ENCODE measurements around the gene CORO2B.
"Not testable (repeated sequence)": the region's sequence is repeated elsewhere in the genome, so short reads cannot be mapped to it uniquely, and the experiment has no call there.

The CORO2B gene

GRCh38 chr15:68679961-68680371 lies 101.2 kb downstream of the CORO2B start:
- DNase-seq: no peak

DNA sequence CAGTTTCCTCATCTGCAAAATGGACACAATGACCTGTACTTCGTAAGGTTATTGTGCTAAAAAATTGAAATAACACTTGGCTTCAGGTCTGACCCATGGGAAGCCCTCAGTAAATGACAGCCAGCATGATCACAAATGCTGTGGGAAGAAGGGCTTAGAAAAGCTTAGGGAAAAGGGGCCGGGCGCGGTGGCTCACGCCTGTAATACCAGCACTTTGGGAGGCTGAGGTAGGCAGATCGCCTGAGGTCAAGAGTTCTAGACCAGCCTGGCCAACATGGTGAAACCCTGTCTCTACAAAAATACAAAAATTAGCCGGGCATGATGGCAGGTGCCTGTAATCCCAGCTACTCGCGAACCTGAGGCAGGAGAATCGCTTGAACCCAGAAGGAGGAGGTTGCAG lies 102.0 kb downstream of the CORO2B start:
- not testable (repeated sequence) for DNase-seq

GRCh38 chr15:68681836-68682235 lies 103.0 kb downstream of the CORO2B start:
- no peak for DNase-seq

DNA sequence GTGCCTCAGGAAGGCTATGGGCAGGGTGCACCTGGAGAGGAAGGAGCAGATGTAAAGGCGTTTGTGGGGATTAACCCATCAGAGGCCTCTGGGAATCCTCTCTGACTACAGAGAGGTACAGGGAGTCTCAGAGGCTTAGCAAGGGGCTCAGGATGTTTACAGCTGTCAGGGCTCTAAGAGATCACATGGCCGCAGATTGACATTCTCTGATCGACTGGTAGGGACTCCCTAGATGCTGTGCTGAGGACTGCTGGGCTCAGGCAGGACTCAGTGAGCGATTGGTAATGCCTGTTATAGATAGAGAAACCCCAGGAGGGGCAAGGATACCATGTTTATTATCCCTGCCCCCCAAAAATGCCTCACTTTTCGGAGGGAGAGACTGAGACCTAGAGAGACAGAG lies 103.5 kb downstream of the CORO2B start:
- no peak for DNase-seq

DNA sequence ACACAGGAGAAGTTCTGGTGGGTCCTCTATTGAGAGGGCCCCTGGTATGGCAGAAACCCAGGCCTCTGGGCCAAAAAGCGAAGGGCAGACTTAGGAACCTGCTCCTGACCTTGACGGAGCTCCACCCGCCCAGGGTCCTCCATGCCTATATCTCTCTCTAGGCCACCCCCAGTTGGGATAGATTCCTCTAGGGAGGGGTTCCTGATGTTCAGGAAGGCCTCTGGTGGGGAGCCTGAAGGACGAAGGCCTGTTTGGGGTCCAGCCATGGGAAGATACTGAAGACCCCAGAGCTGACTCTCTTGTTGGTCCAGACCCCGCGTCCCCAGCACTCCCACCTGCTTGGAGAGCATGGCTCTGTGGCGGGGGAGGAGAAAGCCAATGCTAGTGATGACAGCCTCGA lies 104.2 kb downstream of the CORO2B start:
- no peak for DNase-seq

GRCh38 chr15:68683551-68683950 lies 104.8 kb downstream of the CORO2B start:
- DNase-seq: no peak

DNA sequence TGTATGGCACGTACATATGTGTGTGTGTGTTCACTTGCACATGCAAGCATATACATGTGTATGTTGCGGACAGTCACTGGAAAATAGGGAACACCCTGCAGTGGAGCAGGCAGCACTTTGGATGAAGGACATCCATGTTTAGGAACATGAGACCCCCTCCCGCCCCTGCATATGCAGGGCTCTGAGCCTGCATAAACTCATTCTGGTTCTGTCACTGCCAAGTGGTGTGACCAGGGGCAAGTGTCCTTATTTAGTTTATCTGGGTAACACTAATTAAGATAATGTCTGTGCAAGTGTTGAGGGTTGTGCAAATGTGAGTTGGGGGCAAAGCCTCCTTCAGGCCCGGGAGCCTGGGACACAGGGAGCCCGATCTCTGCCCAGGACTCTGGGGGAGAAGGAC lies 105.7 kb downstream of the CORO2B start:
- no peak for DNase-seq

GRCh38 chr15:68687136-68687735 lies 108.4 kb downstream of the CORO2B start:
- DNase-seq: no peak

- DNase-seq: no peak
Measured at GRCh38 chr15:68691705-68692104, 112.9 kb downstream of the CORO2B start.

GRCh38 chr15:68693071-68693470 lies 114.3 kb downstream of the CORO2B start:
- DNase-seq: no peak

GRCh38 chr15:68694111-68694510 lies 115.3 kb downstream of the CORO2B start:
- DNase-seq: no peak

GRCh38 chr15:68695061-68695595 lies 116.3 kb downstream of the CORO2B start:
- no peak for DNase-seq

- no peak for DNase-seq
Measured at GRCh38 chr15:68696414-68697363, 117.9 kb downstream of the CORO2B start.

GRCh38 chr15:68697711-68698690 lies 119.2 kb downstream of the CORO2B start:
- DNase-seq: no peak

DNA sequence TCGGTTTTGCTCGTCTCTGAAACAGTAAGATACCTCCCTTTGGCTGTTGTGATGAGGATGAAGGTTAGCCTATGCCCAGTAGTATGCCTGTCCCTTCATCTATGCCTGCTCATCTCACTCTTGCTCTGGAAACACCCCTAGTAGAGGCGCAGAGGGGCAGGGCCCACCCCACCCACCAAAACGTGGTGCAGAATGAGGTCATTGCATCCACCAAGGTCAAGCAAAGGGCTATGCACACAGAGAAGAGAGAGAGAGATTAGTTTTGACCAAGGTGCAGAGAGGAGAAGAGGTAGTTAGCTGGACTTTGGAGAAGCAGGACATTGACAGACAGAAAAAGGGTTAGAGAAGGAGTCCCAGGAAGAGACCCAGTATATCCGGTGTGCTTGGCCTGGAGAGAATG lies 119.9 kb downstream of the CORO2B start:
- no peak for DNase-seq

DNA sequence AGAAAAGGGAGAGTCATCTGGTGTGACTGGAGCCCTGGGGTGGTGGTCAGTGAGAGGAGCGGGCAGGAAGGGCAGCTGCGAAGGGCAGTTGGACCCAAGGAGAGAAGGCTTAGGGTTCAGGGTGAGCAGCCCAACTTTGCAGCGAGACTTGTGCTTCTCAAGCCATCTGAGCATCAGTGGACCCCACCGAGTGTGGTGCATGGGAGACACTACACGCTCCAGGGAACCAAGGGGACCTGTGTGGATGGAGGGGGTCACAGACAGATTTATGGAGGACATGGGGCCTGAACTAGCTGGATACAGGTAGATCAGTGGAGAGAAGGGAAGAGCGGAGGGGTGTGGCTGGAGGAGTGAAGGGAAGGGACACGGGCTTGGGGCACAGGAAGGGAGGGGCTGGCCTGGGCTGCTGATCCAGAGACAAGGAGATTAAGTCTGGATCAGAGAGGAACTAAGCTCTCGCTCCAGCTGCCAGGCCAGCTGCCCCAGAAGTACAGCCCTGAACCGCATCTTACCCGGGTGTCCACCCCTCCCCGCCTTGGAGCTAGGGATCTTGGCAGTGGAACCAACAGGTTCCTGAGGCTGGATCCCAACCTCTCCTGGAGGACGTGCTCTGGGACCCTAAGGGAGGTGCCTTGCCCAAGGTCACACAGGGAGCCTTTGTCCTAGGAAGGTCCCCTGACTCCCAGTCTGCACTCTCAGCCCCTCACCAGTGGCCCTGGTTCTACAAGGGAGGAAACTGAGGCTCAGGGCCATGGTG lies 120.5 kb downstream of the CORO2B start:
- DNase-seq: no peak

DNA sequence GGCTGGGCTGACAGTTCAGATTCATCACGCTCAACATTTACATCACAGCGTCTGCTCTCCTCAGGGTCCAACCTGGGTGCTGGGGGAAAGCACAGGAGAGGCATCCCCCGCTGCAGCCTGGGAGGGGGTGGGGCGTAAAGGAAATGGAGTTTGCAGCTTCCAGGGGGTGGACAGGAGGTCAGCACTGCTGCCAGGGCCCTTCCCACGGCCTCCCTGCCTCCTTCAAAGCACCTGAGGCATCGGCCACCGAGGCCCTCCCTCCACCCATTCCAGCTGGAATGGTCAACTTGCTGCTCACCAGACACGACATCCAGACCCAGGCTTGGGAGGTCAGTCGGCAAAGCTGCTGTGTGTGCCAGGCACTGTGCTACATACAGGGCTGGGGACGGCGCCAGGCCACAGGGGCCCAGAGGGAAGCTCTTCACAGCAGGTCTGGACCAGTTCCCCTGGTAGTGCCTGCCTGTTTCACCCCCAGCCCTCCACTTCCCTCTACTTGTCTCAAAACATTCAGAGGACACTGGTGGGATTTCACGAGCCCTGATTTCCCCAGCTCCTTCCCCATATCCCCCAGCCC lies 121.2 kb downstream of the CORO2B start:
- no peak for DNase-seq

DNA sequence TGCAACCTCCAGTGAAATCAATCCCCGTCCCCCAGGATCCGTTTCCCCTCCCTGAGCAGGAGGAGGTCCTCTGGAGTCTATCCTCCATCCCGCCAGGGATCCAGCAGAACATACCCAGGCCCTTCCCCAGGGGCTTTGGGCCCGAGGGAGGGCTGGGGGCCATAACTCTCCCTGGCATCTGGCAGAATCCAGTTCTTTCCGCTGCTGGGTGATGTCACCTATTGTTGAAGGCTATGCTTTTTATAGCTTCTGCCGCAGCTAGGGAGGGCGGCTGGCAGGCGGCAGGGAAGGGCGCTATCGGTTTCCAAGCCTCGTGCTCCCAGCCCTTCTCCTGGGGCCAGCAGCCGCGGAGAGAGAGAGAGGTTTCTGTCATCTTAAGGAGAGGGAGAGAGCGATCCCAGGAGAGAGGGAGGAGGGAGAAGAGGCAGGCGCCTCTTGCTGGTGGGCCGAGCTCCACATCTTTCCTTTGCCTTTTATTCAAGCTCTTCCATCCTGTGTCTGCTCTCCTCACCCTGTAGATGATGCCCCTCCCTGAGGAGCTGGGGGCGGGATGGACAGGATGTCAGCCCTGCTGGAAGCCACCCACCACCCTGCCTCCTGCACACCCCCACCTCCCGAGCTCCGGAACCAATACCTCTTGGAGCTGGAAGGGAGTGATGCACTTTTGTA lies 121.8 kb downstream of the CORO2B start:
- no peak for DNase-seq

DNA sequence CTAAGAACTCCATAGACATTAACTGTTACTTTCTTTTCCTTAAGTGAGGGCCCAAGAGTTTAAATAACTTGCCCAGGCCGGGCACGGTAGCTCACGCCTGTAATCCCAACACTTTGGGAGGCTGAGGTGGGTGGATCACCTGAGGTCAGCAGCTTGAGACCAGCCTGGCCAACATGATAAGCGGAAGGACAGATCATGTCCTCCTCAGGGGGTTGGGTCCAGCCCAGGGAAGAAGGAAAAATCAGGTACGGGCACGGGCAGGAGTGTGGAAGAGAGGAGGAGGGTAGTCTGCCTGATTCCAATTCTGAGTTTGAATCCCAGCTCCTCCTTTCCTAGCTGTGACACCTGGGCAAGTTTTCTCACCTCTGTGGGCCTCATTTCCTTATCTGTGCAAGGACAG lies 123.1 kb downstream of the CORO2B start:
- DNase-seq: no peak

DNA sequence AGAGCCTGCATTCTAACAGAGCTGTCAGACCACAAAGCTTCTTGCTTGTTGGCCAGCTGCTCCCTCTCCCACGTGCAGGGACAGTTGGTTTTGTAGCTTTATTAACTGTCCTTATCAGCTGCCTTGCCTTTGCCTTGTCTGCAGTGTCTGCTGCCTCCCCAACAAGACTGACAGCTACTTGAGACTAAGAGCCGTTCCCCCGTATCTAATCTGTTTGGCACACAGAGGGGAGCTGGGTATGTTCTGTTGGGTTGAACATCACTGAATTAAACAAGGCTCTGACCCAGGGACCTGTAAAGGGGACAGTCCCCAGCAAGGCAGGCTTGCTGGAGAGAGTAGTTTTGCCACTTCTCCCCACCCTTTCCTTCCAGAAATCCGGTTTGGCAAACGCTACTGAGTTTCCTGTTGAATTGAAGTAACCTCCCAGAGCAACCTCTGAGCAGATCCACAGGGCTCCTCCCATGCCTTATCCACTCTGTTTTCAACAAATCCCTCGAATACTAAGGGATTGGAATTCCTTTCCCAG lies 125.8 kb downstream of the CORO2B start:
- DNase-seq: no peak

GRCh38 chr15:68706256-68706655 lies 127.5 kb downstream of the CORO2B start:
- DNase-seq: no peak

Data from cortex of kidney (tissue), 1 donor.